ENCODE measurements around the gene CYSLTR2. TPM values are rescaled to one million over a fixed set of nuclear protein-coding genes. Genes with fewer than 3 reads are reported as not detected.

Gene CYSLTR2
- total and polyA plus RNA-seq, 9 of the 15 experiments (the other 6 are each of a cell fraction or from before 2014, with no cell fraction given) = not detected

GRCh38 chr13:48662226-48662625 lies 8.5 kb downstream of the CYSLTR2 start:
- Histone ChIP-seq H4K20me1 (replicated peaks; ENCODE audit: control insufficient read depth, insufficient read depth, low read length) (no peaks in the 10 kb centered on the region), H3K27ac (ENCODE audit: extremely low read depth, low read depth, low read length) (no peak overlapping the region), H3K36me3 (ENCODE audit: control insufficient read depth, insufficient read depth, low read length) (no peaks in the 10 kb centered on the region), H3K27me3 (ENCODE audit: control insufficient read depth in 2 of 2, insufficient read depth in 2 of 2, low read length in 2 of 2) (no peaks in the 10 kb centered on the region), H3K9me3 (replicated peaks; ENCODE audit: control insufficient read depth, insufficient read depth, low read depth, low read length) (no peaks in the 10 kb centered on the region), H3K4me1 (replicated peaks in 1 of 2; ENCODE audit: control insufficient read depth in 2 of 2, insufficient read depth in 2 of 2, low read length in 2 of 2) (no peaks in the 10 kb centered on the region), H2AFZ (ENCODE audit: low read depth, low read length) (no peak overlapping the region), H3K4me3 (no peak overlapping the region), H3K9ac (ENCODE audit: insufficient read depth in 1 of 2, low read depth in 2 of 2, low read length in 2 of 2) (no peak overlapping the region), H3K4me2 (ENCODE audit: insufficient read depth, low read length) (no peak overlapping the region), H3K9me1 (ENCODE audit: control insufficient read depth, insufficient read depth, low read length) (no peaks in the 10 kb centered on the region), H3K79me2 (ENCODE audit: control insufficient read depth, insufficient read depth, low read length) (no peaks in the 10 kb centered on the region)
- ChIA-PET CTCF (ENCODE audit: low intra/inter-chr PET ratio) (no interaction called here), POLR2A (no interaction called here)
- TF ChIP-seq FOXP1 (CRISPR knock-in tag; IDR thresholded peaks at IDR 0.05) = no peak
- TF ChIP-seq TFAM (CRISPR knock-in tag; conservative IDR thresholded peaks at IDR 0.05) = no peak
- no peak for TF ChIP-seq SLC30A9 (CRISPR knock-in tag; IDR thresholded peaks at IDR 0.05)
- no peak for TF ChIP-seq GATAD2A (IDR thresholded peaks at IDR 0.05)
- TF ChIP-seq ZNF518B (CRISPR knock-in tag; IDR thresholded peaks at IDR 0.05) = no peak
- TF ChIP-seq SUPT5H (IDR thresholded peaks at IDR 0.05) = no peak
- TF ChIP-seq TSHZ1 (CRISPR knock-in tag; IDR thresholded peaks at IDR 0.05) = no peak
- no peak for TF ChIP-seq MAFF (IDR thresholded peaks at IDR 0.05; ENCODE audit: low read length)
- no peak for TF ChIP-seq PML (IDR thresholded peaks at IDR 0.05; ENCODE audit: low read length)
- TF ChIP-seq HINFP (tag; conservative IDR thresholded peaks at IDR 0.05; ENCODE audit: low read depth) = no peak
- TF ChIP-seq EP400 (IDR thresholded peaks at IDR 0.05) = no peak
- TF ChIP-seq ZNF77 (CRISPR knock-in tag; IDR thresholded peaks at IDR 0.05) = no peak
- no TSS peak for BruUV-seq (replicated peaks)
- intact Hi-C loops (cut with micrococcal nuclease) = no loop called here
- no peak for FAIRE-seq
- DNase-seq (ENCODE audit: extremely low read depth in 1 of 4, low spot score in 3 of 4) = no peak
- WGBS (ENCODE audit: insufficient coverage, low coverage, missing lambda C conversion rate) = 0% methylated on average over 1 of the region's 1 CpG
- ATAC-seq = no peak
- in situ Hi-C loops (cut with MboI) = no loop called here

Data from K562 (cell line).